Measurements from ENCODE around the gene ACSL5. TPM values are rescaled to one million over a fixed set of nuclear protein-coding genes. Genes with fewer than 3 reads are reported as not detected.

ACSL5 gene
- total RNA-seq, 1 experiment from 2014 or later: 1.4 TPM

DNA sequence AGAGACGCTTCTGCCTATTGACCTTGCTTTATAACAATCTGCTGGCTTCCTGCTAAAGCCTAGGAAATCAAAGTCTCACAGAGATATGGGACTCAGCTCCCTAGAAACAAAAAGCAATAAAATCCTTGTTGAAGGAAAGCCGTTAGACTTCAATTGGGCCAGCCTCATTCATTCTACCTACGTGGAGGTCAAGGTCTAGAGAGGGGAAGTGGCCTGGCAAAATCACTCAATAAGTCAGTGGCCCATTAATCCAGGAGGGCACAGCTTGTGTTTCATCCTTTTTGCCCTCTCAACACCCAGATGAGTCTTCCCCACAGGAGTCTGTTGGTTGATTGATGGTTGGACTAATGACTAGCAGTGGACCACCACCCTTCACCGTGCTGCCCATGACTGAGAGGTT is 40.5 kb upstream of the ACSL5 start:
- no peaks in the 10 kb centered on the region for H3K4me1 ChIP-seq (ENCODE audit: insufficient read depth, low read length)

DNA sequence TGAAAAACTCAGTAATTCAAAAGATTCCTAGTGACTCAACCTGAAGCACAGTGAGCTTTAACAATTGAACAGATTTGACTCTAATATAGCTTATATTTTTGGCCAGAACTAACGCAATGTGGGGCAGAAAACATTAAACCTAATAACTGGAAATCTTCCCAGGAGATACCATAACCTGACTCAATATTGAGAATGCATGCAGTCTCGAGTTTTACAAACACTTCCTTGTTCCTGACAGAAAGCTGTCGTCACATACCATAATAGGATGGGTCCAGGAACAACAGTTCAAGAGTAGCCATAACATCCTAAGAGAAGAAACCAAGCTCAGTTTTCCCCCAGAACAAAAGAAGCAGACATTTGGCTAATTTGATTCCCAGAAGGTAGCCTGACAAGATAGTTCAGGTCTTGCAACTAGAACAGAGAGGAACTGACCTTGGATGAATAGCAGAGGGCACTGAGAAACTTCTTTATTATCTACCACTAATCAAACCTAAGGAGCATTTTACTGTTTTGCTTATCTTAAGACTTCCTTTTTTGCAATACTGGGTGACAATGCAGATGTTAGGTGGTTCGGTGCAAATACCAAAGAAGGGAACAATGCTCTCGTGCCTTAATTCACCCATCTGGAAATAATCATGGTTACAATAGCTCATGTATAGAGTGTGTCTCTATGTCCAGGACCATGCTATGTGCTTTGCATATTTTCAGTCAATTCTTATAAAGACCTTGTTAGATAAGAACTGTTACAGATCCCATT is 38.6 kb upstream of the ACSL5 start:
- CTCF ChIA-PET: interaction anchor here (0.7 kb wide), 1 partner anchor 99 kb away, joined by 3 read pairs; no protein-coding TSS in a partner anchor
- ATAC-seq: no peak
- no peak overlapping the region for H3K4me2 ChIP-seq (ENCODE audit: low read length)
- no peaks in the 10 kb centered on the region for H3K36me3 ChIP-seq (ENCODE audit: low read depth, low read length)
- TF ChIP-seq EZH2 (IDR thresholded peaks at IDR 0.05; ENCODE audit: low read length, unreplicated experiment): no peak
- TF ChIP-seq EZH2phosphoT487 (IDR thresholded peaks at IDR 0.05; ENCODE audit: borderline replicate concordance, low read length): no peak
- TF ChIP-seq, protein P1, sequence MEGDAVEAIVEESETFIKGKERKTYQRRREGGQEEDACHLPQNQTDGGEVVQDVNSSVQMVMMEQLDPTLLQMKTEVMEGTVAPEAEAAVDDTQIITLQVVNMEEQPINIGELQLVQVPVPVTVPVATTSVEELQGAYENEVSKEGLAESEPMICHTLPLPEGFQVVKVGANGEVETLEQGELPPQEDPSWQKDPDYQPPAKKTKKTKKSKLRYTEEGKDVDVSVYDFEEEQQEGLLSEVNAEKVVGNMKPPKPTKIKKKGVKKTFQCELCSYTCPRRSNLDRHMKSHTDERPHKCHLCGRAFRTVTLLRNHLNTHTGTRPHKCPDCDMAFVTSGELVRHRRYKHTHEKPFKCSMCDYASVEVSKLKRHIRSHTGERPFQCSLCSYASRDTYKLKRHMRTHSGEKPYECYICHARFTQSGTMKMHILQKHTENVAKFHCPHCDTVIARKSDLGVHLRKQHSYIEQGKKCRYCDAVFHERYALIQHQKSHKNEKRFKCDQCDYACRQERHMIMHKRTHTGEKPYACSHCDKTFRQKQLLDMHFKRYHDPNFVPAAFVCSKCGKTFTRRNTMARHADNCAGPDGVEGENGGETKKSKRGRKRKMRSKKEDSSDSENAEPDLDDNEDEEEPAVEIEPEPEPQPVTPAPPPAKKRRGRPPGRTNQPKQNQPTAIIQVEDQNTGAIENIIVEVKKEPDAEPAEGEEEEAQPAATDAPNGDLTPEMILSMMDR (conservative IDR thresholded peaks at IDR 0.05; ENCODE audit: low read depth, low read length): no peak
- no peaks in the 10 kb centered on the region for H3K27me3 ChIP-seq (ENCODE audit: low read length)
- no peaks in the 10 kb centered on the region for H3K9me2 ChIP-seq (replicated peaks; ENCODE audit: low read length)
- no peaks in the 10 kb centered on the region for H3K4me1 ChIP-seq (ENCODE audit: insufficient read depth, low read length)
- H3K4me3 ChIP-seq (ENCODE audit: low read length): no peak overlapping the region
- intact Hi-C loops (cut with micrococcal nuclease): no loop called here
- no peaks in the 10 kb centered on the region for H3F3A ChIP-seq (ENCODE audit: low read length, unreplicated experiment)
- DNase-seq: no peak
- no peaks in the 10 kb centered on the region for H3K79me2 ChIP-seq (ENCODE audit: low read length)
- H2AFZ ChIP-seq (ENCODE audit: low read length): no peak overlapping the region
- H3K27ac ChIP-seq (ENCODE audit: low read length): no peak overlapping the region
- BruUV-seq (replicated peaks): no TSS peak
- H4K20me1 ChIP-seq (ENCODE audit: low read length): no peaks in the 10 kb centered on the region
- H3K9ac ChIP-seq (ENCODE audit: low read length): no peak overlapping the region
- no peaks in the 10 kb centered on the region for H3K9me3 ChIP-seq (ENCODE audit: low read length)
- POLR2A ChIA-PET (ENCODE audit: unreplicated experiment): no interaction called here

More for the DNA sequence above, 40.5 kb upstream of the ACSL5 start:
- H3K9me3 ChIP-seq (ENCODE audit: low read length): no peaks in the 10 kb centered on the region
- H3K4me3 ChIP-seq (ENCODE audit: low read length): no peak overlapping the region
- H3K27ac ChIP-seq (ENCODE audit: low read length): no peak overlapping the region
- no peak overlapping the region for H3K4me2 ChIP-seq (ENCODE audit: low read length)
- H3F3A ChIP-seq (ENCODE audit: low read length, unreplicated experiment): no peaks in the 10 kb centered on the region
- intact Hi-C loops (cut with micrococcal nuclease): no loop called here
- H3K79me2 ChIP-seq (ENCODE audit: low read length): no peaks in the 10 kb centered on the region
- H4K20me1 ChIP-seq (ENCODE audit: low read length): no peaks in the 10 kb centered on the region
- TF ChIP-seq, protein P1 (conservative IDR thresholded peaks at IDR 0.05; ENCODE audit: low read depth, low read length): no peak
- TF ChIP-seq EZH2phosphoT487 (IDR thresholded peaks at IDR 0.05; ENCODE audit: borderline replicate concordance, low read length) (no peak), EZH2 (IDR thresholded peaks at IDR 0.05; ENCODE audit: low read length, unreplicated experiment) (no peak)
- ChIA-PET POLR2A (ENCODE audit: unreplicated experiment) (no interaction called here), CTCF (no interaction called here)
- no peak overlapping the region for H3K9ac ChIP-seq (ENCODE audit: low read length)
- no peak overlapping the region for H2AFZ ChIP-seq (ENCODE audit: low read length)
- H3K9me2 ChIP-seq (replicated peaks; ENCODE audit: low read length): no peaks in the 10 kb centered on the region
- DNase-seq: no peak
- no peak for ATAC-seq
- no peaks in the 10 kb centered on the region for H3K27me3 ChIP-seq (ENCODE audit: low read length)
- H3K36me3 ChIP-seq (ENCODE audit: low read depth, low read length): no peaks in the 10 kb centered on the region
- BruUV-seq (replicated peaks): no TSS peak

DNA sequence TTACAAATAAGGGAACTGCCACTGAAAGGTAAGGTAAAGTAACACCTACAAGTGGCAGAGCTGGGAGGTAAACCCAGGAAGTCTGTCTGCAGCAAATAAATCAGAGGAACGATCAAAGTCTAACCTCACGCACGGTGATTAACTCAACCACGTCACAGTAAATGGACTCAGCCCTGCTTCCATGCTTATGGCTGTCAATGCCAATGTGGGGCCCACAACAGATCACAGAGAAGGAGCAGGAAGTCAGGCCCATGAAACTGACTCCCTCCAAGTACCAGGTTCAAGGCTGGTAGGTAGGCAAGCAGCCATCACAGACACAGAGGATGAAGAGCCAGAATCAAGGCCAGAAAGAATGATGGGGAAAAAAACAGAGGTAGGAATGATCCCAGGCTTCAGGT is 38.0 kb upstream of the ACSL5 start:
- H3K9ac ChIP-seq (ENCODE audit: low read length): no peak overlapping the region
- BruUV-seq (replicated peaks): no TSS peak
- H3K79me2 ChIP-seq (ENCODE audit: low read length): no peaks in the 10 kb centered on the region
- no peaks in the 10 kb centered on the region for H3F3A ChIP-seq (ENCODE audit: low read length, unreplicated experiment)
- DNase-seq (no peak), ATAC-seq (no peak)
- H3K27ac ChIP-seq (ENCODE audit: low read length): no peak overlapping the region
- H4K20me1 ChIP-seq (ENCODE audit: low read length): no peaks in the 10 kb centered on the region
- H3K36me3 ChIP-seq (ENCODE audit: low read depth, low read length): no peaks in the 10 kb centered on the region
- ChIA-PET POLR2A (ENCODE audit: unreplicated experiment) (no interaction called here), CTCF (interaction anchor here (0.7 kb wide), 1 partner anchor 99 kb away, joined by 3 read pairs; no protein-coding TSS in a partner anchor)
- H3K9me2 ChIP-seq (replicated peaks; ENCODE audit: low read length): no peaks in the 10 kb centered on the region
- no peaks in the 10 kb centered on the region for H3K4me1 ChIP-seq (ENCODE audit: insufficient read depth, low read length)
- H3K4me2 ChIP-seq (ENCODE audit: low read length): no peak overlapping the region
- H3K9me3 ChIP-seq (ENCODE audit: low read length): no peaks in the 10 kb centered on the region
- no peak overlapping the region for H2AFZ ChIP-seq (ENCODE audit: low read length)
- no peak overlapping the region for H3K4me3 ChIP-seq (ENCODE audit: low read length)
- intact Hi-C loops (cut with micrococcal nuclease): no loop called here
- TF ChIP-seq, protein P1 (conservative IDR thresholded peaks at IDR 0.05; ENCODE audit: low read depth, low read length): no peak
- no peak for TF ChIP-seq EZH2 (IDR thresholded peaks at IDR 0.05; ENCODE audit: low read length, unreplicated experiment)
- no peak for TF ChIP-seq EZH2phosphoT487 (IDR thresholded peaks at IDR 0.05; ENCODE audit: borderline replicate concordance, low read length)
- no peaks in the 10 kb centered on the region for H3K27me3 ChIP-seq (ENCODE audit: low read length)

Measured in PC-3 (cell line).